GM13977 (cell line): ENCODE results near the gene WDR37.

ENCODE experiments used
- DNase-seq: peaks from one replicate; pipeline ENCODE4 v3.0.0; 2012; ENCODE audit warnings: low spot score
- in situ Hi-C: fragments of 300-500 bp; cut with MboI; formaldehyde crosslinking; loops from one replicate; pipeline ENCODE4 v1.12.0; 2022; ENCODE audit warnings: low sequenced_read_pairs, low pct_unique_long_range_greater_than_20kb, mixed read lengths, inconsistent platforms; ENCODE audit not compliant: unreplicated experiment
- TF ChIP-seq, protein P1 (sequence below): IDR thresholded peaks from 2 replicates; pipeline ENCODE4 v1.5.1; 2012; ENCODE audit warnings: mild to moderate bottlenecking, control low read depth; ENCODE audit not compliant: insufficient read depth; ENCODE audit errors: extremely low read depth, missing control alignments

WDR37 gene

DNA sequence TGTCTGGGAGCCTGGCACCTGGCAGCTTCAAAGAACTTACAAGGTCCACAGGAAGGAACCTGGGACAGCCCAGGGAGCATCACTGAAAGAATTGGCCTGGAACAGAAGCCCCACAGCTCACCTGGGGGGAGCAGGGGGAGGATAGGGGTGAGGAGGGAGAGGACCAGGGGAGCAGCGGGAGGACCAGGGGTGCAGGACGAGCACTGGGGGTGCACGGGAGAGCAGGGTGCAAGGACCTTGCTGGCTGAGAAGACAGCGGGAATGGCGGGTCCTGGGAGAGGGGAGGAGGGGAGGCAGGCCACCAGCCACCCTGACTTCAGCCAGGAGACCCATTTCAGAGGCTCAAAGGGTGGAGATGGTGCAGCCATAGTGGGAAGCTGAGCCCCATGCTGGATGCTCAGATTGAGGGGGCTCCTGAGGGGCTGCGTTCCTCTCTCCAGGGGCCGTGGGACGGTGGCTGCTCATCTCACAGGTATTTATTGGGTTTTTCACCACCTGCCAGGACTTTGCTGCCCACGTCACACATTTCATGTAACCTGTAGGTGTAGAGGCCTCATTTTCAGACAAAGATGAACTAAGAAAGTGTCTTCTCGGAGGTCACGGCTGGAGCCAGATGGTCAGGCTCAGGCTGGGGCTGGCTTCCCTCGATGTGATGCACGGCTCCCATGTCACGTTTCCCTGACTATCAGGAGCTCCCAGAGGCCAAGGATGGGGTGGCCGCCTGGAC, 110.1 kb downstream of the WDR37 start:
- TF ChIP-seq, protein P1, sequence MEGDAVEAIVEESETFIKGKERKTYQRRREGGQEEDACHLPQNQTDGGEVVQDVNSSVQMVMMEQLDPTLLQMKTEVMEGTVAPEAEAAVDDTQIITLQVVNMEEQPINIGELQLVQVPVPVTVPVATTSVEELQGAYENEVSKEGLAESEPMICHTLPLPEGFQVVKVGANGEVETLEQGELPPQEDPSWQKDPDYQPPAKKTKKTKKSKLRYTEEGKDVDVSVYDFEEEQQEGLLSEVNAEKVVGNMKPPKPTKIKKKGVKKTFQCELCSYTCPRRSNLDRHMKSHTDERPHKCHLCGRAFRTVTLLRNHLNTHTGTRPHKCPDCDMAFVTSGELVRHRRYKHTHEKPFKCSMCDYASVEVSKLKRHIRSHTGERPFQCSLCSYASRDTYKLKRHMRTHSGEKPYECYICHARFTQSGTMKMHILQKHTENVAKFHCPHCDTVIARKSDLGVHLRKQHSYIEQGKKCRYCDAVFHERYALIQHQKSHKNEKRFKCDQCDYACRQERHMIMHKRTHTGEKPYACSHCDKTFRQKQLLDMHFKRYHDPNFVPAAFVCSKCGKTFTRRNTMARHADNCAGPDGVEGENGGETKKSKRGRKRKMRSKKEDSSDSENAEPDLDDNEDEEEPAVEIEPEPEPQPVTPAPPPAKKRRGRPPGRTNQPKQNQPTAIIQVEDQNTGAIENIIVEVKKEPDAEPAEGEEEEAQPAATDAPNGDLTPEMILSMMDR = no peak
- no peak for DNase-seq
- in situ Hi-C loops = no loop called here

DNA sequence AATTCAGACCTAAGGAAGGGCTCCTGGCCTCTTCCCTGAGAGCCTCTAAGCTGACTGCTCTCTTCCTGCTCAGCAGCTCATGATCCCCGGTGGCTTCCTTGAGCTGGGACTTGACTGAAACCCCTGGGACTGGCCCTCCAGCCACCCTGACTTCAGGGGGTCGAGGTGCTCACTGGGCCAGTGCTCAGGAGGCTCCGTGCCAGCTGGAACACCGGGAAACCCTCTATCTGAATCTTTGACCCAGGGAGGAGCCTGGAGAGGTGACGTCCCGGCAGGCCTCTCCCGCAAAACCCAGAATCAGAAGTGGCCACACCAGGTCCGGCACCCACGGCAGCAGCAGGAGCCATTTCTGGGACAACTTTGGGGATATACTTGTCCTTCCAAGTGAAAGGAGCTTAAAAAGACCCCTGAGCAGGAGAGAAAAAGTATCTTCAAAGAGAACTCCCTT, 110.7 kb downstream of the WDR37 start:
- TF ChIP-seq, protein P1 = no peak
- no peak for DNase-seq
- in situ Hi-C loops = no loop called here

GRCh38 chr10:1168763-1169162, 112.6 kb downstream of the WDR37 start:
- no peak for DNase-seq

DNA sequence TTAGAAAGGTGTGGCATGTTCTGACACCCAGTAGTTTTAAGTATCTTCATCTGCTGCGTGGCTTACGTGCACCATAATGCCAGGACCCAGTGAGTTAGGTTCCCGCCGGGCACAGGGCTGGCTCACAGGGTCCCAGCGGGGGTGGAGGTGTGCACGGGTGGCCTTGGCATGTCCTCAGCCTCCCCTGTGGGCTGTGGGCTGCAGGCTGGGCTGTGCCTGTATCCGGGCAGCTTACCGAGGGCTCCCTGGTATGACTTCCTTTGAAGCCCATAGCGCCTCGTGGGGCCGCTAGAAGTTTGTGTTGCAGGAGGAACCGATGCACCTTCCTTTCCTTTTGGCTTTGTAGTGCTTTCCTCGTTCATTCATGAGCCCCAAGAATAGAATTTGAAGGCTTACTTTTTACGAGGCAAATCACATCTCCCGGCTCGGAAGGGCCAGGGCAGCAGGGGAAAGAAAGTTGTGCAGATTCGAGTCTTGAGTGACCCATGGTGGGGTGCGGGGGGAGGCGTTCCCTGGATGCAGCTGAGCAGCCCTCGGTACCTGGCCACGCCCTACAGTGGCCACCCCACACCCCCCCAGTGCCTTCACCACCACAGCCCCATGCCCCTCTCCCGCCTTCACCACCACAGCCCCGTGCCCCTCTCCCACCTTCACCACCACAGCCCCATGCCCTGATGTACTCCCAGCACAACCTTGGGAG, 113.2 kb downstream of the WDR37 start:
- in situ Hi-C loops = no loop called here
- TF ChIP-seq, protein P1 = no peak
- DNase-seq = no peak

More at GRCh38 chr10:1168763-1169162, 112.6 kb downstream of the WDR37 start:
- in situ Hi-C loops = no loop called here
- TF ChIP-seq, protein P1 = no peak

DNA sequence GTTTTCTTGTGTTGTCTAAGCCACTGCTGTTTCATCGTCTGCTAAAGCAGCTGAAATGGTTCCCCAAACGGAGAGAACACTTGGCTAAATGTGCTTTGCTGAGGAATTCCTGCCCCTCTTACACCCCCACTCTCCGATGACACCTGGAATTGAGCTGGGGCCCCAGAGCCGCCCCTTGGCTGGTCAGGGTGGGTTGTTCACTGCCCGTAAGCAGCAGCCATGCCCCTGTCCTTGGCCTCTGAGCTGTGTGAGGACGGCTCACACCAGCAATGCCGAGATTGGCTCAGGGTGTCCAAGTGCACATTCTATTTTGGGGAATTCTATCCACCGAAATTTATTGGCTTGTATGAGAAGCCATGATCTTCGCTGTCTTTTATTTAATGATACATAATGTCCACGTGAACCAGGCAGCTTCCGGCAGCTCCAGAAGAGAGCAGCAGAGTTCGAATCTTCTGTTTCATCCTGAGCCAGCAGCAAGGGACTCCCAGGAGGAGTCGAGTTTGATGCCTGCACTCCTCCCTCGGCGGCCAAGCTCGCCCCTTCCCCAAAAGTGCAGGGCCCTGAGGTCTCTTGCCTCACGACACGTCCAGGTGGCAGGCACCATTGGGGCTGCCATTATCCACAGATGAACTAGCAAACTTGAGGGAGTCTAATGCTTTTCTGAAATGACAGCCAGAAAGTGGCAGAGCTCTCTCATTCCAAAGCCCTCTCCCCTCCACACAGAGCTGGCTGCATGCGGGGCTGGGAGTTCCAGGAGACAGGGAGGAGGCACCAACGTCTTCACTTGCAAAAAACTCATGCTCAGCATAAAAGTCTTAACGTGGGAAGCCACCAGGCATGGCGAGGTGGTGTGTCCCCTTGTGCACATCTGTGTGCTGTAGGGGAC, 114.0 kb downstream of the WDR37 start:
- TF ChIP-seq, protein P1 = no peak
- DNase-seq = no peak
- in situ Hi-C loops = no loop called here

DNA sequence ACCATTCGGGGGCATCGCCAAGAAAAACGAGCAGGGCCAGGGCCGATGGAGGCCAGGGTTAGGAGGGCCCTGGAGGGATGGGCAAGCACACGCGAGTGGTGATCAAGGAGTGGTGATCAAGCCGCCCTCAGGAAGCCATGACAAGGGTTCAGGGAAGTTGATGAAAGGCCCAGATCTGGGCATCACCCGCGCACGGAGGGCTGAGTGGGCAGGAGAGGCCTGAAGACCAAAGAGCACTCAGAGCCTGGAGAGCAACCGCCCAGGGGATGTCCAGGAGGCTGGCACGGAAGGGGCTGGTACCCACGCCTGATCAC, 114.6 kb downstream of the WDR37 start:
- DNase-seq = no peak
- TF ChIP-seq, protein P1 = no peak
- in situ Hi-C loops = no loop called here
